EL (cell line): ENCODE results near the gene PCSK1N.
"Not testable (repeated sequence)": the region's sequence is repeated elsewhere in the genome, so short reads cannot be mapped to it uniquely, and the experiment has no call there.

Experiments used
- DNase-seq: peaks from one replicate; pipeline ENCODE4 v3.0.0-alpha.2; 2016

PCSK1N gene

DNA sequence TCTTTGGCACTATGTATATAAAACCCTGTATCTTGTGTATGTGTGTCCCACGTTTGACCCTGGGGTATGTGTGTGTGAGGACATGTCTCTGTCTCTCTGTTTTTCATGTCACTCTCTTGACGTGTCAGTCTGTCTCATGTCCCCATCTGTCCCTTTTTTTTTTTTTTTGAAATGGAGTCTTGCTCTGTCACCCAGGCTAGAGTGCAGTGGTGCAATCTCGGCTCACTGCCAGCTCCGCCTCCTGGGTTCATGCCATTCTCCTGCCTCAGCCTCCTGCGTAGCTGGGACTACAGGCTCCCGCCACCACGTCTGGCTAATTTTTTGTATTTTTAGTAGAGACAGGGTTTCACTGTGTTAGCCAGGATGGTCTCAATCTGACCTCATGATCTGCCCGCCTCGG lies 16.0 kb downstream of the PCSK1N start:
- not testable (repeated sequence) for DNase-seq

DNA sequence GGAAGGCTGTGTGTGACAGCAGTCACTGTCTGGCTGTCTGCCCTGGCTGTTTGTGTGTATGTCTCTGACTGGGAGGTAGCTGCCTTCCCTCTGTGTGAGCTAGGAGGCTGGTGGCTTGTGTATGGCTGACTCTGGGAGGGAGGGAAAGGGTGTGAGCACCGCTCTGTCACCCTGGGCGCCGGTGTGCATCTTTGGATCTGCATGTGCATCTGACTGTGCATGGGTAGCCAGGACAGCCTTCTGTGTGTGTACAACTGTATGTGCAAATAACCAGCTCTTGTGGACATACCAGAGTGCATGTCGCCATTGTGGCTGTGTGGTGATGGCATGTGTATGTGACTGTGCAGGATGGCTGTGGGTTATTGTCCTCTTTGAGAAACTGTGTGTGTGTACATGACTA lies 16.5 kb downstream of the PCSK1N start:
- DNase-seq, result no peak

DNA sequence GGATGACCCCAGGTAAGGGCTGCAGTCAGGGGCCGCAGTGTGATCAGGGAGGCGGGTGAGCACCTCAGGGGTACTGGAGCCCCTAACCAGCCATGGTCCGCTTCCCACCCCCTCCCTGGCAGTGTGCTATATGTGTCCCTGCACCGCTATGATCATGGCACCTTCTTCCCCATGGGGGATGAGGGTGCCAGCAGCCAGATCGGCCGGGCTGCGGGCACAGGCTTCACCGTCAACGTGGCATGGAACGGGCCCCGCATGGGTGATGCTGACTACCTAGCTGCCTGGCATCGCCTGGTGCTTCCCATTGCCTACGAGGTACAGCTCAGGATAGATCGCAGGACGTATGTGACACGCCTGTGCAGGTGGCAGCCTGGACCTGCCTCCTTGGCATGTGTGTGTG lies 17.3 kb downstream of the PCSK1N start:
- no peak for DNase-seq

DNA sequence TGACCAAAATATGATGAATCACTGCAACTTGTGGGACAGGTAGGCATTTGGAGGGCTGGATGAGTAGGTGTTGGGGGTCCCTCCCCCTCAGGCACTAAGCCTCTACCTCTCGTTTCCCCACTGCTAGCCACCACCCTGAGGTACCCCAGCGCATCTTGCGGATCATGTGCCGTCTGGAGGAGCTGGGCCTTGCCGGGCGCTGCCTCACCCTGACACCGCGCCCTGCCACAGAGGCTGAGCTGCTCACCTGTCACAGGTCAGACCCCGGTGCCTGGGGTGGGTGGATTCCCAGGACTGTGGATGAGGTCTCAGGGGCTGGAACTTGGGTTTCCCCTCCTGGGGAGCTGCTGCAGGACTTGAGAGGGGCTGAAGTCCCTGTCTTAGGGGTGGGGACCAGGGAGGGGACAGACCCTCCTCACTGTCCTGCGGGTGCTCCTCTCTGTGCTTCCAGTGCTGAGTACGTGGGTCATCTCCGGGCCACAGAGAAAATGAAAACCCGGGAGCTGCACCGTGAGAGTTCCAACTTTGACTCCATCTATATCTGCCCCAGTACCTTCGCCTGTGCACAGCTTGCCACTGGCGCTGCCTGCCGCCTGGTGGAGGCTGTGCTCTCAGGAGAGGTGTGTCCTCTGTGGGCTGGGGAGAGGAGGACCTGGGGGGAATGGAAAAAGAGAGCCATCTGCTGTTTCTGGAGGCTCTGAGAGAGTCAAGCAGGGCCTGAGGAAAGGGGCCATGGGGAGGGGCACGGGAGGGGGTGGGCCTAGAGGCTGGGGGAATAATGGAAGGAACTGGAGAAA lies 19.2 kb downstream of the PCSK1N start:
- no peak for DNase-seq

DNA sequence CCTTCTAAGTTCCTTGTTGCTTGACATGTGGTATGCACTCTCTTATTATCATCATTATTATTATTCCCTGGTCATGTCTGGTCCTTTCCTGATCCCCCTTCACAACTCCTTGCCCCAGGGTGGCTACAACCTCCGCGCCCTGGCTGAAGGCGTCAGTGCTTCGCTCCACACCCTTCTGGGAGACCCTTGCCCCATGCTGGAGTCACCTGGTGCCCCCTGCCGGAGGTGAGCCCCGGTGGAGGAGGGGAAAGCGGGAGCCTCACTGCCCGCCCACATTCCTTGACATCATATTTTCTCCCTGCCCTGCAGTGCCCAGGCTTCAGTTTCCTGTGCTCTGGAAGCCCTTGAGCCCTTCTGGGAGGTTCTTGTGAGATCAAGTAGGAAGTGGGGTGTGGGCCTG lies 20.1 kb downstream of the PCSK1N start:
- DNase-seq, result no peak

DNA sequence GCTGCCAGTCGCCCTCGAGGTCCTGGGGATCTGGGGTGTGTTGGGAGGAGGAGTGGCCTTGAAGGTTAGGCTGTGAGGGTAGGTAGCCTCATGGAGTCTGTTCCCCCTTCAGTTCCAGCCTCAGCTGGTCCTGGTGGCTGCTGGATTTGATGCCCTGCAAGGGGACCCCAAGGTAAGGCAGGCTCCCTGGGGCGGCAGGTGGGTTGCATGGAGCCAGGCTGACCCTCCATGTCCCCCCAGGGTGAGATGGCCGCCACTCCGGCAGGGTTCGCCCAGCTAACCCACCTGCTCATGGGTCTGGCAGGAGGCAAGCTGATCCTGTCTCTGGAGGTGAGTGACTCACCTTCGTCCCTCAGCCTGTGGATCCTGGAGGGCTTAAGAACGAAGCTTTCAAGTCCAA lies 20.7 kb downstream of the PCSK1N start:
- DNase-seq, result no peak

DNA sequence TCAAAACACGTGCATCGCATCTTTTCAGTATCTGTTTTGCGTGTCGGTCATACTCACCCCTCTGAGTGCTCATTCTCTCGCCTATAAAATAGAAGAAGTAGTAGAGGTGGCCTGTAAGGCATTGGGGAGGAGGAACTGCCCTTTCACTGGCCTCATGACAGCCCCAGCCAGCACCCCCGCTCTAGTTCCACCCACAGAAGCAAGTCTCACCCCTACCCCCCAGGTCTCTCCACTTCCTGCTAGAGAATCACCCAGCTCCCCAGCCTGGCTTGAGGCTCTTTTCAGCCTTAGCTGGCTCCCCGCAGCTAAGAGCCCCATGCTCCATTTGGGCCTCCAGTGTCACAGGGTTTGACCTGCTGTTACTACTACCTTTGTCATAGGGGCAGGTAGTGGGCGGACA lies 21.8 kb downstream of the PCSK1N start:
- no peak for DNase-seq

DNA sequence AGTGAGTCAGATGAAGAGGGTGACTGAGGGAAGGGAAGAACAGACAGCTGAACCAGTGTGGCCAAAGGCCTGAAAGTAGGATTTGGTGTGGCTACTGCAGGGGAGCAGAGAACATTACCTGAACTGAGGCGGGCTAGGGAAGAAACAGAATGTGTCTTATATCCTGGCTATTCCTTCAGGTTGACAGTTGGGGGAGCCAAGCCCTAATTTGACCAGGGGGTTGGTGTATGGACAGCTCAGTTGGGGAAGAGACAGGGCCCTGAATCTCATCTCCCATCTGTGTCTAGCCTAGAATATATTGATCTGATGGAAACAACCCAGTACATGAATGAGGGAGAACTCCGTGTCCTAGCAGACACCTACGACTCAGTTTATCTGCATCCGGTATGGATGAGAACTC lies 29.3 kb downstream of the PCSK1N start:
- no peak for DNase-seq

DNA sequence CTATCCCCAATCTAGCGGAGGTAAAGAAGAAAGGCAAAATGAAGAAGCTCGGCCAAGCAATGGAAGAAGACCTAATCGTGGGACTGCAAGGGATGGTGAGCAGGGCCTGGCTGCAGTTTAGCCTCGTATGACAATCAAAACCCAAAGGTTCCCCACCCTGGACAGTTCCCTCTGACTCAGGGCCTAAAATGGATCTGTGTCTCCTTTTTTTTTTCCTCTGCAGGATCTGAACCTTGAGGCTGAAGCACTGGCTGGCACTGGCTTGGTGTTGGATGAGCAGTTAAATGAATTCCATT lies 32.6 kb downstream of the PCSK1N start:
- DNase-seq, result no peak

DNA sequence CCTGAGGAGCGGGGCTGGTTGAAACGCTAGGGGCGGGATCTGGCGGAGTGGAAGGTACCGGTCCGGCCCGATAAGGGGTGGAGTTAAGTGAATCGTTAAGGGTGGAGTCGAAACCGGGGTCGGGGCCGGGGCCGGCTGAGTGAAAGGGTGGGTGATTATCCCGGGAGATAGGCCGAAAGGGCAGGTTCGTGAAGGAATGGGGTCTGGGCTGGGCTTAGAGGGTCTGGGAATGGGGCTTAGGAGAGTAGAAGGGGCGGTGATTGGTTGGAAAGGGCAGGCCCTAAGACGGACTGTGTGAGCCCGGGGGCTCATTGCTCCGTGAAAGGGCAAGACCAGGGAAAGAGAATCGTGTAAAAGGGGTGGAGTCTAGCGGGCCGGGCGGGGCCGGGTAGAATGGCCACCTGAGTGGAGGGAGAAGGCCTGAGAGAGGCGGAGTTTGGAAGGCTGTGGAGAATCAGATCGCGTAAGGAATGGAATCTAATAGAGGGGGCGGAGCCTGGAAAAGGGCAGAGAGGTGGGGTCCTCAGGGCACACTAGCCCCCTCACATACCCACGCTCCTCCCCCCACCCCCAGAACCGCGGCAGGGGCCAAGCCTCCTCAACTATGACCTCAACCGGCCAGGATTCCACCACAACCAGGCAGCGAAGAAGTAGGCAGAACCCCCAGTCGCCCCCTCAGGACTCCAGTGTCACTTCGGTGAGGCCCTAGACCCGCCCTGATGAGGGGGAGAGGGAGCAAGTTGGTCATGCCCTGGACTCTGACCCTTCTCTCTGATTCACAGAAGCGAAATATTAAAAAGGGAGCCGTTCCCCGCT lies 33.1 kb downstream of the PCSK1N start:
- DNase-seq, result peak; percentile 84

DNA sequence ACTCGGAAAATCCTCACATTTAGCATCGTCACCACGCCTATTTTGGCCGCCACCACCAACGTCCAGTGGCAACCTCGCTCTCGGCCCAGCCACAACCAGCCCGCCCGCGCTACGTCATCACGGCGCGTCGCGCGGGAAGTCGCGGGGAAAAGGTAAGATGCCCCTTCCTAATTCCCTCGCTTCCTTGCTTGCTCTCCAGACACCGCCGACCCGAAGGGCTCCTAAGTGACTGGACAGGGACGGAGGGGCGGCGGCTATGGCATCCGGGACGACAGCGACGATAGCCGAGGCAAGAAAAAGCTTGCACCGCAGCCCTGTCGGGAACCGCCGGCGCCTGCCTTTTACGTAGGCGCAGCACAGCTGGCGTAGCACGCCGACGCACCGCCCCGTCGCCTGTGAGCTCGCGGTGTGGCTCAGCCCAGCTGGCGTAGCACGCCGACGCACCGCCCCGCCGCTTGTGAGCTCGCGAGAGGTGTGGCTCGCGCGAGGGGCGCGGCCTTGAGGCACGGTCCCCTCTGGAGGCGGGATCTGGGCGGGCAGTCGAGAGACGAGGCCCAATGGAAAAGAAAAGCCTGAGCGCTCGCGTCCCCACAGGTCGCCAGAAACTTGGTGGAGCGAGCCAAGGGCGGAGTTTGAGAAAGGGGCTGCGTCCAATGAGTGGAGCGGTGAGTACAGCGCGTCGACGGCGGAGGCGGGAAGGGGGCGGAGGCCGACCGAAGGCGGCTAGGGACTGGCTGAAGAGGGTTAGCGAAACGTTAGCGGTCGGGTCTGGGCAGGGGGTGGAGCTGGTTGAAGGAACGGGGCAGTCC lies 33.9 kb downstream of the PCSK1N start, which contains the start of gene HDAC6:
TSS of gene HDAC6 (plus strand) at position 788 of the 809 bp plus-strand sequence. CDS start 626 bp downstream, outside the sequence.
- peak; percentile 97 for DNase-seq

DNA sequence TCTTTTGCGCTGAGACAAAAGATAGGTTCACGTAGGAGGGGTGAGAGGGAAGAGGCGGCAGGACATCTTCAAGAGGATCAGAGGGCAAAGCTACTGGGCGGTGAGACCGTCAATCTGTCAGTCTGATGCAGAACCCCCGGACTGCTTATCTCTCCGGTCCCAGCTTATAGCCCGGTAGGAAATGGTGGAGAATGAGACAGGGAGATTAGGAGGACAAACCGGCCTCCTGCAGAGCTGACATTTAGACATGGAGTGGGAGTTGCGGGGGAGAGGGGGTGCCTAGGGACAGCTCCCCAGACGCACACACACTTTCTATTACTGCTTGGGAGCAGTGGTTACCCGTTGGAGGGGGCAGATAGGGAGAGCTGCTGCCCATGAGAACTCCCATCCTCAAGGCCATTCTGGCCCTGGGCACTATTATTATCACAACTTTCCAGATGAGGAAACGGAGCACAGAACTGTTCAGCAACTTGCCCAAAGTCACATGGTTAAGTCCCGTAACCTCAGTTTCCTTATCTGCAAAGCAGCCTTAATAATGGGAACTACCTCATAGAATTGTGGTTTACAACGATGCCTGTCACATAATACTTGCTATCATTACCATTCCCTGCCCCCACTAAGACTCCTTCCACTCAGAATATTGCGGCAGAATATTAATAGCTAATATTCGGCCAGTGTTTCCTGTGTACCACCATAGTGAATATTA lies 34.7 kb downstream of the PCSK1N start:
- no peak for DNase-seq

DNA sequence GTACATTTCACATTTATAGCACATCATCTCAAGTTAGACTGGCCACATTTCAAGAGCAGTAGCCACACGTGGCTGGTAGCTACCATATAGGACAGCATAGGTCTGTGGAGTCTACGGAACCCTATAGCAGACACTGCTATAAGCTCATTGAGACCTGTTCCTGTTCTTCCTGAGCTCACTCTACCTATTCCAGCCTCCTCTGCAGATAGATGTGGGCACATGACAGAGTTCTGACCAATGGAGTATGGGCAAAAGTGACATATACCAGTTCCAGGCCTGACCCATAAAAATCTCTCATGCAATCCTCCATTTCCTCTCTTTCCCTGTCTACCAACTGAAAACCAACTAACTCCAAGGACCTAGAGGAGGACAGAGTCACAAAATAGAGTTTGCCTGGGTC lies 37.1 kb downstream of the PCSK1N start:
- no peak for DNase-seq

DNA sequence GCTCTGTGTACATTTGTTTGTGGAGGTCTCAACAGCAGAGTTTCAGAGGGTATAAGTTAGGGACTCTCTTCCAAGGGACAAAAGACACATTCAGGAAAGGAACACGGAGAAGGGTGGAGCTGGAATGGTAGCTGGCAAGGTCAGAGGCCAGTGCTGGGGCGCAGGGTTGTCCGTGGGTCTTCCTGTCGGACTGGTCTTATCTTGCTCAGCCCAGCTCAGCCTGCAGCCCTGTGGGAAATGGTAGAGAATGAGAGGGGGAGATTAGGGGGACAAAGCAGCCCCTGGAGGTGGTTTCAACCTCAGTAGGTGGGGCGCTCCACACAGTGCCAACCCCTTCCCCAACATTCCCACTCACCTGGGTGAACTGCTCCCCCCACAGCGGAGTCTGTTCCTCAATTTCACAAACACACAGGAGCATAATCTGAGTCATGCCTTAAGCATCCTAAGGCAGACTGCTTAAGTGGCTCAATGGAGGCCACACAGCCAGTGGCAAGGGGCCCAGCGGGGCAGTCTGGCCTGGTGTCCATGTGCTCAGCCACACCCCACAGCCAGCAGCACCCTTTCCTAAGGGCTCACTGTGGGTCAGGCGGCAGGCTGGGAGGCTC lies 40.4 kb downstream of the PCSK1N start:
- peak; percentile 62 for DNase-seq

DNA sequence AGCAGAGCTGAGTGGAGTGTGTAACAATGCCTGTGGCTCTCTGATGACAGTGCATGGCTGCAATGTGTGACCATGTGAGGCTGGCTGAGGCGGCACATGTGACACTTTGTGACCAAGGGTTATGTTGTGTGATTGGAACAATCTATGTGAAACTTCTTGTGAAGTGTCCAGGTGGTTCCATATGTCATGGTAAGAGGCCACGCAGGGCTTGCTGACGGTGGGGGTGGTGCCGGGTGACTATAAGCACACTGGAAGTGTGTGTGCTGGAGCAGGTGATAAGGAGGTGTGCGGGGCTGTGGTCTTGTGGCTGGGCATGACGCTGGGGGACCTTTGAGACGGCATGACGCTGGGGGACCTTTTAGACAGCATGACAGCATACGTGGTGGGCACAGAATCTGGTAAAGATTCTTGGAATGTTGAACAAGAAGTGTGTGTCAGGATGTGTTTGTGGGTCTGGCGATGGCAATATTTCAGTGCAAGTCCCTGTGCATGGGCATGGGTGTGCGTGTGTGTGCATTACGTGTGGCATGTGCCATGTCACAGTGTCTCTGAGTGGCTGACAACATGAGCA lies 41.0 kb downstream of the PCSK1N start:
- no peak for DNase-seq

DNA sequence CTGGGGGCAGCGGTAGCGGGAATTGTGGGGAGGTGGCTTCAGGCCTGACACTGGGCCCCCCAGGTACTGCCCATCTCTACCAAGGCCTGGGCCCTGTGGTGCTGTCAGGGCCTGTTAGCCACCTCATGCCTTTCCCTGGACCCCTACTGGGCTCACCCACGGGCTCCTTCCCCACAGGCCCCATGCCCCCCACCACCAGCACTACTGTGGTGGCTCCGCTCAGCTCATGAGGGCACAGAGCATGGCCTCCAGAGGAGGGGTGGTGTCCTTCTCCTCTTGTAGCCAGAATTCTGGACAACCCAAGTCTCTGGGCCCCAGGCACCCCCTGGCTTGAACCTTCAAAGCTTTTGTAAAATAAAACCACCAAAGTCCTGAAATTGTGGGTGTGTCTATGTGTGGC lies 41.5 kb downstream of the PCSK1N start:
- no peak for DNase-seq

DNA sequence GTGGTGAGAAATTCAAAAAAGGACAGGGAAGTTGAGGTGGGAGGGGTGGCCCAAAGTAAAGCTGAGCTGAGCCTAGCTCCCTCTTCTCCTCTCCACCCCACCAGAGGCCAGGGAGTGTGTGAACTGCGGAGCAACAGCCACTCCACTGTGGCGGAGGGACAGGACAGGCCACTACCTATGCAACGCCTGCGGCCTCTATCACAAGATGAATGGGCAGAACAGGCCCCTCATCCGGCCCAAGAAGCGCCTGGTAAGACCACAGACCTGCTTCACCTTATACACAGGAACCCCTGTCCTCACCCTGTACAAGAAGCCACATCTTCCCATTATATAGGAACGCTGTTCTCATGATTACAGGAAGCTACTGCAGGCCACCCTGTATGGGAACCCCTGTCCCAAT lies 43.2 kb downstream of the PCSK1N start:
- no peak for DNase-seq

DNA sequence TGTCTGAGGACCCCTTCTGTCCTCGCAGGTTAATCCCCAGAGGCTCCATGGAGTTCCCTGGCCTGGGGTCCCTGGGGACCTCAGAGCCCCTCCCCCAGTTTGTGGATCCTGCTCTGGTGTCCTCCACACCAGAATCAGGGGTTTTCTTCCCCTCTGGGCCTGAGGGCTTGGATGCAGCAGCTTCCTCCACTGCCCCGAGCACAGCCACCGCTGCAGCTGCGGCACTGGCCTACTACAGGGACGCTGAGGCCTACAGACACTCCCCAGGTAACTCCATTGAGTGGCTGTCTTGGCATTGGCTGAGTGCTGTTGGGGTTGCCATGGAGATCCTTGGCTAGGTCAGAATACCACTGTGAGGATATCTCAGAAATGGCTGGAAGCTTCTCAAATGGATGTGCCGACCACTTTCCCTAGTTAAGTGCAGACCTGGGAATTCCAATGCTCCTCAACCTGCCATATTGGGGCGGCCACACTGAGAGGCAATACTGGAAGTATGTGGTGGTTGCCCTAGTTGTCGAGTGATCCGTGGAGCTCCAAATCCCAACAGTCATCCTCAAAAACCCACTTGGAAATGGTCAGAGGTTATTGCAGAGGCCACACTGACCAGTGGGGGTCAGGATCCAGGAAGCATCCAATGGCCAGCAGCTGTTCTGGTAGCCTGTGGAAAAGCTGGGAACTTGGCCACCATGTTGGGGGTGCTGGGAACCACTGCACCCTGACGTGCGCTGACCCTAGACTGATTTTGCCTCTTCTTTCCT lies 44.2 kb downstream of the PCSK1N start:
- DNase-seq, result no peak

DNA sequence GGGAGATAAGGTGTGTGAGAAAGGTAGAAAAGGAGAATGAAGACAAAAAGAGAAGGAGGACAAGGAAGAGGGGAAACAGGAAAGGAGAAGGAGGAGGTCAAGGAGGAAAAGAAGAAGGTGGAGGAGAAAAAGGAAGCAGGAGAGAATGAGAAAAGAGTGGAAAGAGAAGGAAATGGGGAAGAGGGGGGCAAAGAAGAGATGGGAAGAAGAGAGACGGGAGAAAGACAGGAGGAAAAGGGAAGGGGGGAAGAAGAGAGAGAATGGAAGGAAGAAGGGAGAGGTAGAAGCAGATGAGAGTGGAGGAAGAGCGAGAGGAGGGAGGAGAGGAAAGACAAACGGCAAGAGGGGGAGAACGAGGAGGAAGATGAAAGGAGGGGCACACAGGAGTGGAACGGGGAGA lies 44.9 kb downstream of the PCSK1N start:
- DNase-seq, result no peak

DNA sequence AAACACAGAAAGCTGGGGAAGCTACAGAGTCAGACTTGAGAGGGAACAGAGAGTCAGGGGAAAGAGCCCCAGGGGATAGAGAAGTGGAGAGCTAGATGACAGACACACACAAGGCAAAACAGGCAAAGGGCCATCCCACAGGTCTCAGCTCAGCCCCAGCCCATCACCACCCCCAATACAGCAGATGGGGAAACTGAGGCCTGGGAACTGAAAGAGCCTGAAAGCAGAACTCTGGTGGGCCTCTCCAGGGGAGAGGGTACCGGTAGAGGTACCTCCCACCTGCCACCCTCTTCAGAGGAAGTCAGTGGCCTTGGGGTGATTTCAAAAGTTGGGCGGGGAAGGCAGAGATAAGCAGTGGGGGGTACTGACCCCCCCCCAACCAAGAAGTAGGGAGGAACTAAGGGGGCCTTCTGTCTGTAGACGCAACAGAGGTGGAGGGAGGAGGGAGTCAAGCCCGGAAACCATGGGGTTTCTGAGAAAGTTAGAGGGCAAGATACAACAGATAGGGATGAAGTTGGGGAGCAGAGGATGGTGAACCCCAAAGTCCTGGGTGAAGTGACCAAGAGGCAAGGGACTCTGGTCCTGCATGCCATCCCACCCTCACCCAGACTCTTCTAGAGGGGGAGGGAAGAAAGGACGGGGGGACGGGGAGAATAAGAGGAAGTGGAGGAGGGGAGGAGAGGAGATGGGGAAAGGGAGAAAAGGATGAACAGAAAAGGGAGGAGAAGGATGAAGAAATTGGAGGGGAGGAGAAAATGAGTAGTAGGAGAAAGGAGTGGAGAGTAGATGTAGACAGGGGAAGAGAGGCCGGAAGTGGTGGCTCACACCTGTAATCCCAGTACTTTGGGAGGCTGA lies 45.8 kb downstream of the PCSK1N start:
- no peak for DNase-seq
